ENCODE data around the gene HDAC9.

GRCh38 chr7:18913106-18913505 is 417.6 kb downstream of the HDAC9 start:
- TF ChIP-seq POLR2A (IDR thresholded peaks at IDR 0.05) (no peak), CTCF (IDR thresholded peaks at IDR 0.05) (no peak)
